Mucosa of stomach (tissue), 1 donor: Measurements from ENCODE around the gene MYO1D.

Experiments used
- H3K27me3 ChIP-seq: one replicate; pipeline ENCODE4 v1.7.0; 2013; ENCODE audit warnings: mild to moderate bottlenecking, low read length; ENCODE audit not compliant: control insufficient read depth, insufficient read depth
- H3K36me3 ChIP-seq: one replicate; pipeline ENCODE4 v1.7.0; 2013; ENCODE audit warnings: low read length; ENCODE audit not compliant: control insufficient read depth, insufficient read depth
- H3K4me1 ChIP-seq: one replicate; pipeline ENCODE4 v1.7.0; 2013; ENCODE audit warnings: mild to moderate bottlenecking, low read length; ENCODE audit not compliant: control insufficient read depth, insufficient read depth
- H3K4me3 ChIP-seq: one replicate; pipeline ENCODE4 v1.7.0; 2013; ENCODE audit warnings: low read length
- H3K9ac ChIP-seq: one replicate; pipeline ENCODE4 v1.7.0; 2013; ENCODE audit warnings: mild to moderate bottlenecking, low read length, moderate library complexity
- H3K9me3 ChIP-seq: one replicate; pipeline ENCODE4 v1.7.0; 2013; ENCODE audit warnings: mild to moderate bottlenecking, low read length, moderate library complexity; ENCODE audit not compliant: control insufficient read depth
- donor health status: Pancreatic carcinoma.

The MYO1D gene

GRCh38 chr17:32486111-32486700 is 390.7 kb downstream of the MYO1D start:
- no peaks in the 10 kb centered on the region for H3K36me3 ChIP-seq
- no peak overlapping the region for H3K9ac ChIP-seq
- H3K27me3 ChIP-seq, result peaks cover 6% of the 10 kb centered on the region
- H3K4me3 ChIP-seq, result no peak overlapping the region
- peaks cover 22% of the 10 kb centered on the region for H3K4me1 ChIP-seq
- H3K9me3 ChIP-seq, result no peaks in the 10 kb centered on the region

- Histone ChIP-seq H3K4me3 (no peak overlapping the region), H3K9ac (no peak overlapping the region), H3K4me1 (peaks cover 22% of the 10 kb centered on the region)
Observed at GRCh38 chr17:32485261-32486110, 391.4 kb downstream of the MYO1D start.

GRCh38 chr17:32484628-32485027 is 392.3 kb downstream of the MYO1D start:
- no peak overlapping the region for H3K4me3 ChIP-seq
- peaks cover 22% of the 10 kb centered on the region for H3K4me1 ChIP-seq
- no peaks in the 10 kb centered on the region for H3K9me3 ChIP-seq
- peaks cover 3% of the 10 kb centered on the region for H3K36me3 ChIP-seq
- H3K27me3 ChIP-seq, result peaks cover 6% of the 10 kb centered on the region
- H3K9ac ChIP-seq, result no peak overlapping the region

More at GRCh38 chr17:32485261-32486110, 391.4 kb downstream of the MYO1D start:
- peaks cover 6% of the 10 kb centered on the region for H3K27me3 ChIP-seq
- no peaks in the 10 kb centered on the region for H3K36me3 ChIP-seq
- H3K9me3 ChIP-seq, result no peaks in the 10 kb centered on the region

- Histone ChIP-seq H3K27me3 (peaks cover 6% of the 10 kb centered on the region), H3K4me3 (no peak overlapping the region), H3K4me1 (peaks cover 18% of the 10 kb centered on the region), H3K9me3 (no peaks in the 10 kb centered on the region), H3K9ac (no peak overlapping the region), H3K36me3 (peaks cover 8% of the 10 kb centered on the region)
Observed at GRCh38 chr17:32484041-32484461, 392.9 kb downstream of the MYO1D start.

GRCh38 chr17:32483451-32484019 is 393.4 kb downstream of the MYO1D start:
- H3K9me3 ChIP-seq, result no peaks in the 10 kb centered on the region
- peaks cover 18% of the 10 kb centered on the region for H3K4me1 ChIP-seq
- peaks cover 6% of the 10 kb centered on the region for H3K27me3 ChIP-seq
- H3K9ac ChIP-seq, result no peak overlapping the region
- no peak overlapping the region for H3K4me3 ChIP-seq
- peaks cover 8% of the 10 kb centered on the region for H3K36me3 ChIP-seq

- peaks cover 8% of the 10 kb centered on the region for H3K36me3 ChIP-seq
- no peak overlapping the region for H3K9ac ChIP-seq
- H3K9me3 ChIP-seq, result no peaks in the 10 kb centered on the region
- peaks cover 4% of the 10 kb centered on the region for H3K27me3 ChIP-seq
- H3K4me1 ChIP-seq, result peaks cover 16% of the 10 kb centered on the region
- H3K4me3 ChIP-seq, result no peak overlapping the region
Observed at GRCh38 chr17:32482568-32483320, 394.2 kb downstream of the MYO1D start.

- H3K4me3 ChIP-seq, result no peak overlapping the region
- no peaks in the 10 kb centered on the region for H3K9me3 ChIP-seq
- no peak overlapping the region for H3K9ac ChIP-seq
- peaks cover 8% of the 10 kb centered on the region for H3K36me3 ChIP-seq
- peaks cover 11% of the 10 kb centered on the region for H3K4me1 ChIP-seq
- no peaks in the 10 kb centered on the region for H3K27me3 ChIP-seq
Observed at GRCh38 chr17:32481193-32481592, 395.7 kb downstream of the MYO1D start.

- no peak overlapping the region for H3K4me3 ChIP-seq
- no peaks in the 10 kb centered on the region for H3K27me3 ChIP-seq
- no peaks in the 10 kb centered on the region for H3K9me3 ChIP-seq
- H3K36me3 ChIP-seq, result peaks cover 8% of the 10 kb centered on the region
- H3K9ac ChIP-seq, result no peak overlapping the region
- H3K4me1 ChIP-seq, result peaks cover 11% of the 10 kb centered on the region
Observed at GRCh38 chr17:32479074-32479617, 397.8 kb downstream of the MYO1D start.

- peaks cover 13% of the 10 kb centered on the region for H3K36me3 ChIP-seq
- no peaks in the 10 kb centered on the region for H3K9me3 ChIP-seq
- no peak overlapping the region for H3K9ac ChIP-seq
- H3K4me1 ChIP-seq, result no peaks in the 10 kb centered on the region
- no peak overlapping the region for H3K4me3 ChIP-seq
- H3K27me3 ChIP-seq, result no peaks in the 10 kb centered on the region
Observed at GRCh38 chr17:32477220-32477619, 399.7 kb downstream of the MYO1D start.

GRCh38 chr17:32475258-32475657 is 401.7 kb downstream of the MYO1D start:
- peaks cover 20% of the 10 kb centered on the region for H3K36me3 ChIP-seq
- H3K9me3 ChIP-seq, result no peaks in the 10 kb centered on the region
- no peaks in the 10 kb centered on the region for H3K4me1 ChIP-seq
- no peaks in the 10 kb centered on the region for H3K27me3 ChIP-seq
- H3K4me3 ChIP-seq, result no peak overlapping the region
- no peak overlapping the region for H3K9ac ChIP-seq

- Histone ChIP-seq H3K9me3 (no peaks in the 10 kb centered on the region), H3K27me3 (no peaks in the 10 kb centered on the region), H3K9ac (no peak overlapping the region), H3K36me3 (peaks cover 21% of the 10 kb centered on the region), H3K4me1 (no peaks in the 10 kb centered on the region), H3K4me3 (no peak overlapping the region)
Observed at GRCh38 chr17:32471652-32472051, 405.3 kb downstream of the MYO1D start.
